Muscle of back (tissue), 11 donors: ENCODE measurements around the gene FANCC. TPM values are rescaled to one million over a fixed set of nuclear protein-coding genes. Genes with fewer than 3 reads are reported as not detected.
"Not testable (repeated sequence)": the region's sequence is repeated elsewhere in the genome, so short reads cannot be mapped to it uniquely, and the experiment has no call there.

ENCODE experiments used
- DNase-seq, 3 donors: peaks; one replicate each; pipeline versions ENCODE4 v3.0.0 to v3.0.0-alpha.2; 2013
- polyA plus RNA-seq, 10 donors: library from polyadenylated mRNA; unstranded; fragments of 120-200 nt; gene quantifications; one replicate each; pipeline ENCODE4 v1.2.1, GENCODE V29; 2013; ENCODE audit not compliant: insufficient read length in 10 of 10

Gene FANCC
- polyA plus RNA-seq, 10 donors: 10.6 to 18.9 (median 15.4) TPM

DNA sequence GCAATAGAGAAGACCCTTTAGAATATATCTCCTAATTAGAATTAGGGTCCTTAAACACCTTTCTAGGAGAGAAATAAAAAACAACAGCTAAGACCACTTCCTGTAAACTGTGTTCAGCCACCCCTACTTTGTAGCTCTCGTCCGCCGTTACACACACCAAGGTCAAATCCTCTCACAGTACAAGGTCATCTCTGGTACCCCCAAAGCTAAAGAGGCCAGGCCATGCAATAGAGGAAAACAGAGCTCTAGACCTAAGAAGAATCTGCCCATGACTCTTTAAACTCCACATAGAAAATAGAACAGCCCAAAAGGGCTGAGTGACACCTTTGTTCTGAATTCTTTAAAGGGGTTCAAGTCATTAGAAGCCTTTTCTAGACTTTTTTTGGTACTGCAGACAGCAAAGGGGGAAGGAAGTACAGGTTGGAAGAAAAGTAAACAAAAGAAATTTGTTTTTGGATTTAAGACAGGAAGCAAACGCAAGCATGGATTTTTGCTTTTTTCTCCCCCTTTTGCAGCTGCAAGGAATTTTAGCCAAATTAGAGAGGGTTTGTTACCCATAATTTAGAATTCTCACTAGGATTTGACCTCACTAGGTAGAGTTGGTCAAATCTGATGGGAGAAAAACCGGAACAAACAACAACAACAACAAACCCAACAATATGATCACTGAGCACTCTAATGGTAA is 13.4 kb upstream of the FANCC start:
- DNase-seq: no peak

DNA sequence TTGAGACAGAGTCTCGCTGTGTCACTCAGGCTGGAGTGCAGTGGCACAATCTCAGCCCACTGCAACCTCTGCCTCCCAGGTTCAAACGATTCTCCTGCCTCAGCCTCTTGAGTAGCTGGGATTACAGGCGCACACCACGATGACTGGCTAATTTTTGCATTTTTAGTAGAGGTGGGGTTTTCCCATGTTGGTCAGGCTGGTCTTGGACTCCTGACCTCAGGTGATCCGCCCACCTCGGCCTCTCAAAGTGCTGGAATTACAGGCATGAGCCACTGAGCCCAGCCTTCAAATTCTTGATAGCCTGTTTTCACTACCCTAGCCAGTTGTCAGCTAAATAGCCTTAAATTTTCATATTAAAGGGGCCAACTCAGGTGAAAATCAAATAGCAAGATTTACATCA is 11.6 kb upstream of the FANCC start:
- DNase-seq: not testable (repeated sequence)

DNA sequence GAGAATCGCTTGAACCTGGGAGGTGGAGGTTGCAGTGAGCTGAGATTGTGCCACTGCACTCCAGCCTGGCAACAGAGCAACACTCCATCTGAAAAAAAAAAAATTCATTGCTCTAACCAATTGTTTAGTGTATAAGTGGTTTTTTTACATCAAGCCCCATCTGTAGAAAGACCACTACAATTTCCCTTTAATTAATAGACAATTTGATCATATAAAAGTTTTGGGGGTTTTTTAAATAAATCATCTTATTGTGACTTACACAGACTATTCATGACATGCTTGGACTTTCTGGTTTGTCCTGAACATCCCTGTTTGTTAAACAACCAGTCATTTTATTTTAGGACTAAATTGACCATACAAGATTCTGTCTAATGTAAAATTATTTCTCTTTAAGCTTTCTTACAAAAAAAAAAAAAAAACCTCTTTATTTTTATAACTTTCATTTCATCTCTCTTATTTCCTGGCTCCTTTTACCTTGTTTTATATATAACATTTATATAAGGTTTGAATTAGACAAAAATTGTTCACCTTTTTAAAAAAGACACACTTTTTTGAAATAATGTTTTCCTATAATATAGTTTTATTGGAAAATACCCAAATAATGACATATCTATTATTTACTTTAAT is 9.8 kb upstream of the FANCC start:
- DNase-seq: no peak

DNA sequence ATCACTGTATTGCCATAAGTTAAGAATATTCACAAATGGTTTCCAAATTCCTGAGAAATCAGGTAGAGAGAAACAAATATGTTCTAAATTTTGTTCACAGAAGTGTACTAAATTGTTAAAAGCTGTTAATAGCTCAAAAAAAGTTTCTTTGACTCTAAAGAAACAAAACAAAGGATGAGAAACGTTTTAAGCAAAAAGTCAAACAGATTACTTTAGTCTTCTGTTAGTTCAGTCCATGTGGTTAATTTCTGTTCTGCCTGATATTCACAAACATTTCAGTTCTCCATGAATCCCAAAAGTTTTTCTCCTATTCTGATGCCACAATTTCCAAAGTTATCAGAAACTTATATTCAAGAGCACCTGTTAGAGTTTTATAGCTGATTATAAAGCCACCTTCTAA is 7.7 kb upstream of the FANCC start:
- DNase-seq: no peak

DNA sequence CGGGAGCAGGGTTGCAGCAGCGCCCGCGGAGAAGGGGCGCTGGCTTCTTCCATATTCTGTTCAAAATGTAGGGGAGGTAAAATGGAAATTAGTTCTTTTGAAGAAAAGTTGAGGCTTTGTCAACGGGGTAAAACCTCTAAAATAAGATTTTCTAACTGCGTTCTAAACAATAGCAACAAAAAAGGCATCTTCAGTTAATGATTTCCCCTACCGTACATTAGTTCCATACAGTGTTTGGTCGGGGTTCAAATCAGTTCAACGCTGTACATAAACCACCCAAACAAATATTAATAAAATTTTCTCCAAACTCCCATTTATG is 343 bp upstream of the FANCC start:
- no peak for DNase-seq

DNA sequence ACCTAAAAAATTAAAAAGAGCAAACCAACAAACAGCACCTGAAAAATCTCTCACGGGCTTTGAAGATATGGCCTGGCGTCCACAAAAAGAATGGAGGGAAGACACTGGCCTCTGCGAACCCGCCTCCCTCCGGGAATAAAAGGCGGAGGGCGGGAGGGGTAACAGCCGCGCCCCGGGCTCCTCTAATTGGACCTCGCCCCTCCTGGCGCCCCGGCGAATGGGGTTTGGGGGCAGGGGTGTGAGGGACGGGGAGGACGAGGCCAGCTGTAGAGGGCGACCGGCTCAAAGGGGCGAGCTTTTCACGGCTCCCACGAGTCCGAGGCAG is 753 bp downstream of the FANCC start:
- DNase-seq: peak; percentile 54 to 85 (median 69)

DNA sequence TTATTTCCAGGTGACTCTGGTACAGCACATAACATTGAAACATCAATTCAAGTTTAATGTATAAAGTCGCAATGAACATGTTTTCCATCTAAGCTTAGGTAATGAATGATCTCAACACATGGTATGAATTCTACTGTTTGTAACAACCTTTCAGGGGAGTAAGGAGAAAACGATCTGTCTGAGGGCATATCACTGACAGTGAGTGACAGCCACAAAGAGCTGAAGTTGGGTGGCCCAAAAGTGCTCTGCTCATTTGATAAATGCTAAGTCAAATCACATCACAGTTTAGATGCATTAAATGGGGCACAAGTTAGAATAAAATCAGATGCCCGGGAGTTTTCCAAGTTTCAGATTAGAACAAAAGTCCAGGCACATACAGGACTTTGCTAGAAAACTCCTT is 1.2 kb downstream of the FANCC start:
- DNase-seq: no peak

DNA sequence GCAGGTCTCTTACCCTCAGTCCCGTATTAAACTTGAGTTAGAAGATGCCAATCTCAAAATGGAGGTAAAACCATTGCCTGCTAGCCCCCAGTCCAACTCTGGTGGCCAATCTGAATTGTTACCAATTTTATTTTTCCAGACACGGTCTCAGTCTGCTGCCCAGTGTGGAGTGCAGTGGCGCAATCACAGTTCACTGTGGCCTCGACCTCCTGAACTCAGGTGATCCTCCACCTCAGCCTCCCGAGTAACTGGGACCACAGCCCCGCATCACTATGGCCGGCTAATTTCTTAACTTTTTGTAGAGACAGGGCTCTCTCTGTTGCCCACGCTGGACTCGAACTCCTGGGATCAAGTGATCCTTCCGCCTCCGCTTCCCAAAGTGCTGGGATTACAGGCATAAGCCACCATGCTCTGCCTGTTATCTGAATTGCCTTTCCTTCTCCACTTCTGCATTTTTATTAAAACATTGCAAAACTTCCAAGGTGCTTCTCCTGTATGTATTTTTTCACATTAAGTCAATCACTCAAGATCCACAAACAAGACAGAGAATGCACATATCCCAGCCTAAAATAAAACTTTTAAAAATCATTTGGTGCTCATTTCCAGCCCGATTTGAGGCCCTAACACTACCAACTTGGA is 2.3 kb downstream of the FANCC start:
- no peak for DNase-seq

DNA sequence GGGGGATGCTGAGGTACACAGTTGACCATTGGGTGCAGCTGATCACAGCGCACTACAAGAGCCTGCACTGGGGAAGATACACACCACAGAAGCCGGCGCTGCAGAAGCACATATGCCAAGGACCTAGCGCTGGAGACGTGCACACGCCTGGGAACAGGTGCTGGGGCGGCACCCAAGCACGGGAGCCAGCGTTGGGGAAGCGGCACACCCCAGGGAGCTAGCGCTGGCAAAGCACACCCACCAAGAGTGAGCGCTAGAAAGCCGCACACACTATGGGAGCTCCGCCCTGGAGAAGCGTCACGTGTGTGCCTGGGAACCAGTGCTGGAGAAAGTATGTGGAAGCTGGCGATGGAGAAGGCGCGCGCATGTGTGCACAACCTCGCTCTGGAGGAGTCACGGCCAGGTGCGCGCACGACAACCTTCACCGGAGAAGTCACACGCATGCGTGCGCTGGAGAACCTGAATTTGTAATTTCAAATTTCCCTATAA is 4.5 kb downstream of the FANCC start:
- DNase-seq: peak; percentile 31 to 73 (median 40)

DNA sequence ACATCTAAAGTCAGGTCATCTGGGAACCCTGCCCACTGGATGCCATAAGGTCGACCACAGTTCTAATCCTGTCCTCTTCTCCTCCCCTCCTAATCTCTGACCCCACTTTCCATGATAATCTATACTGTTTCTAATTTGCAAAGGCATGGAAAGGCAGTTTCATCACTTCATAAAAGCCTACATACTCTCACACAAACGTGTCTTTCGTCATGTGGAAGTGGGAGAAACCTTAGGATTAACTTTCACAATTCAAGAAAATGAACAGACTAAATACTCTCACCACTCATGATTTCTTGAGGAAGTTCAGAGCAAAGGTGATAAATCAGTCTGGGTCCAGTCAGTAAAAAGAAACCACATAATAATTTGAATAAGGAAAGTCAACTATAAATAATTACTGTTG is 5.5 kb downstream of the FANCC start:
- no peak for DNase-seq

DNA sequence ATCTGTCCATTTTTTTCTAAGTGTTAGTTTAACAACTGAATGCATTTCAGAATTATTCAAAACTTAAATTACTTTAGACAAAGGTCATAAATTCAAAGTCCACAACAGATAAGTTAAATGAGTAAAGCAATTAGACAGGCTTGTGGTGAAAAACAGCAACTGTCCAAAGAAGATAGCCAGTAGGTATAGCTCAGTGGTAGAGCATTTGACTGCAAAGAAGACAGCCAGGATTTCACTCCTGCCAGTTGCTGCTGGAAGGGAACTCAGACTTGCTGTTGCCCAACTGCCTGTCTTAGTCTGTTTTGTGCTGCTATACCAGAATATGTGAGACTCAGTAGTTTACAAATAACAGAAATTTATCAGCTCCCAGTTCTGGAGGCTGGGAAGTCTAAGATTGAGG is 10.0 kb downstream of the FANCC start:
- no peak for DNase-seq

DNA sequence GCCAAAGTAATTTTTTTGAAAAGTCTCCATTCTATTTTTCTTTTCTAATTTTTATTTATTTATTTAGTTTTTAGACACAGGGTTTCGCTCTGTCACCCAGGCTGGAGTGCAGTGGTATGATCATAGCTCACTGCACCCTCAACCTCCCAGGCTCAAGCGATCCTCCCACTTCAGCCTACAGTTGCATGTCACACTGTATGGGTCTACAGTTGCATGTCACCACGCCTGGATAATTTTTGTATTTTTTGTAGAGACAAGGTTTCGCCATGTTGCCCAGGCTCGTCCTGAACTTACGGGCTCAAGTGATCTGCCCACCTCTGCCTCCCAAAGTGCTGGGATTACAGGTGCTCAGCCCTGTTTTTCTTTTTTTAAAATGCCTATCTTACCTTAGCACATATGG is 10.7 kb downstream of the FANCC start:
- no peak for DNase-seq

DNA sequence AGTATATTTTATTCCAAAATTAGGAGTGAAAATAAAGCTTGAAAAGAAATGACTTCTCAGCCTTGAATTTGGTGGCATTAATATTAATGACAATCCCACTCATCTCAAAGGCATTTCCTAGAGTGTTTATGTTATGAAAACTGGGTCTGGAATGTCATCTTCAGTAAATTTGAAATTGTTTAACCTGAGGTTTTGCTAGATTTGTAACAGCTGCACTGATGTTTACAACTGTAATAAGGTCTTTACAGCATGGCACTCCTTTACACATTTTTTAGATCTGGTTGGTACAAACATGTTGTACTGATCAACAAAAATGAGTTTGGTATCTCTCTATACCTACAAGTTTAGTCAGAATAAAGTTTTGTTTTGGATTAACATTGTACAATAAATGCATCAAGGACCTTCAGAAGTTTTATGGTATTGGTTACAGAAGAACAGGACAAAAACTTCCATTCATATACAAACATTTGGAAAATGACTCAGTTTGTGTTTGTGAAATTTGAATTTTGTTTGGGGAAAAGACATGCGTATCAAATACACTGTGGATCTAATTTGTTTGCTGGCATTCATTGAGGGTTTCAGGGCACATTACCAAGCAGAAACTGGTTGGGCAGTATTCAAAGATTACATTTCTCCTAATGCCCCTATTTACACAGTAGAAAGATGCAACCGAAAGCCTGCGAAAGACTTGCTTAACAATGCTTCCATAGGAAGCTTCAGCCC is 11.6 kb downstream of the FANCC start:
- no peak for DNase-seq

DNA sequence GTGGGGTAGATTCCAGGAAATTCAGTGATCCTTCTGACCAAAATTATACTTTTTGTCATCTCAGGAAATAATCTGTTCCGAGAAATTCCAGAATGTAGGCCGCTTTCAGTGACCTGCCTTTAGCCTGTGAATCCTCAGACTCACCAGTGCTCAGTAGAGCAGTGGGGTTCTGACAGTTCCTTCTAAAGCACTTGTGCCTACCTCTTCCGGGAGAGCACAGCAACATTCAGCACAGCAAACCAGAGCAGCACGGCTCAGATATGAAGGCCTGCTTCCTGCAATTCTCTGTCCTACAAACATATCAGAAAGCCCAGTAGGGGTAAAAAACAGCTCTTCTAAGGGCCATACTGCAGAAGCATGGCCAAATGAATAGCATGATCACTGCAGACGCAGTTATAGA is 15.0 kb downstream of the FANCC start:
- DNase-seq: no peak

DNA sequence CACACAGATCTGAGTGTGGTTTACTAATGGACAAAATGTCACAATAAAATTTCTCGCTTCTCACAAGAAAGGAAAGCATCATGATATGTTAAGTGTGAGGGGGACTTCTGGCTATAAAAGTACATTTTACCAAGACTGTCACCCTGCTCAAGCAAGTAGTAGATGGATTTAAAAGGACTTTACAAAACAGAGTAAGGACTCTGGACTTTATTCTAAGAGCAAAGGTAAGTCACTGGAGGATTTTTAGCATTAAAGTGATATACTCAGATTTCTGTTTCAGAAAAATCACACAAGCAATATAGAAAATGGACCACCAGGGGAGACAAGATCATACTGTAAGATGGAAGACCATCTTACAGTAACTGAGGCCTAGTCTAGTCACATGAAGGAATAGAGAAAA is 19.7 kb downstream of the FANCC start:
- no peak for DNase-seq

DNA sequence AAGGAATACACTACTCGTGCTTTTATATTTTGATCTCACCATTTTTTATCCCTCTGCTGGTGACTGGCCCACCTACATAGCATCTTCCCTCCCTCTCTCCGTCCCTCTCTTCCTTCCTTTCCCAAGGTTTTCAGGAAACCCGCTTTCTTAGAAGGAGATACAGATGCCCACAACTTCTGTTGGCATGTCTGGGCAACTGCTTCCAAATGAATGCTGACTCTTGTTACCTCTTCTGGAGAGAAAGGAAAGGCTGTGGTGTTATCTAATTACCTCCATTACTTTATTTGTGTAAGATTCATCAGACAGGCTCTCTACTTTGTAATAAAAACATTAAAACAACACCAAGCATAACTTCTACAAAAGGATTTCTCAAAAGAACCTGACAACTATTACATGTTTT is 20.2 kb downstream of the FANCC start:
- no peak for DNase-seq

DNA sequence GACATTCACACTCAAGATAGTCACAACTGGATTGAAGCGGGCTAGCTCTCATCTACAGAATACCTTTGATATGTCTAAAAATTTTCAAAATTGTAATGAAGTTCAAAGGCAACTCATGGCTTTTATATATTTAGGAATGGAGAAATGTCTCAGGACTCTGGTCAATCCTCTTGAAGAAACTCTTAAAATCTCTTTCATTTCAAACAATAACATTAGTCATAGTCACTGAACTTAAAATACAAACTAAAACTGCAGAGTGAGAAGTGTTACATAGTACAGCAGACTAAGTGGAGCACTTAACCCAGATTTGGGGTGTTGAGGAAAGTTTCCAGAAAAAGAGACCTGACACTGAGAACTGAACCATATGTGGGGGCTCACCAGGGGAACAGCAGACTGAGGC is 20.7 kb downstream of the FANCC start:
- no peak for DNase-seq

DNA sequence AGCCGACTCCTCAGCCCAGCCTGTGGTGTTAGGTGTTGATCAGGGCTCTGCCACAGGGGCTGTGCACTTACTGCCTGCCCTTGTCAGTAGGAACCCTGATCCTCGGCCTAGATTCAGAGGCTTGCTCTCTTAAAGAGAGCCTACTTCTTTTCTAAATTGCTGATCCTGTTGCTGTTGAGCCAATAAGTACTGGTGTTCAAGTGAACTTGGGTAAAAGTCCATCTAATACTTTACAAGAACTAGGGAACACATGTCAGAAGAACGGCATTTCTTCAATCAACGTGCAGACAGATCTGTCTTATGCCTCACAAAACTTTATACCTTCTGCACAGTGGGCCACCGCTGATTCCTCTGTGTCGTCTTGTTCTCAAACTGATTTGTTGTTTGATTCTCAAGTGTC is 24.2 kb downstream of the FANCC start:
- DNase-seq: not testable (repeated sequence)

DNA sequence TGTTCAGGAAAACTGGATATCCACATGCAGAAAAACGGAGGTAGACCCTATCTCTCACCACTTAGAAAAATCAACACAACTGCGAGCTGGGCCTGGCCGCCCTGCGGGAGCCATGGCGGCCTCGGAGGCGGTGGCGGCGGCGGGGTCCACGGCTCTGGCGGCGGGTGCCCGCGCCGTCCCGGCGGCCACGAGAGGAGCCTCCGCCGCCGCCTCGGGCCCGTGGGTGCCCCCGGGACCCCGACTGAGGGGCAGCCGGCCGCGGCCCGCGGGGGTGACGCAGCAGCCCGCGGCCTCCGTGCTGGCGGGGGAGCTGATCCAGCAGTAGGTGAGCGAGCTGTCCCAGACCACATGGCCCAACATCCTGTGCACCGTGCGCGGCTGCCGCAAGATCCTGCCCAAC is 25.3 kb downstream of the FANCC start:
- DNase-seq: no peak

DNA sequence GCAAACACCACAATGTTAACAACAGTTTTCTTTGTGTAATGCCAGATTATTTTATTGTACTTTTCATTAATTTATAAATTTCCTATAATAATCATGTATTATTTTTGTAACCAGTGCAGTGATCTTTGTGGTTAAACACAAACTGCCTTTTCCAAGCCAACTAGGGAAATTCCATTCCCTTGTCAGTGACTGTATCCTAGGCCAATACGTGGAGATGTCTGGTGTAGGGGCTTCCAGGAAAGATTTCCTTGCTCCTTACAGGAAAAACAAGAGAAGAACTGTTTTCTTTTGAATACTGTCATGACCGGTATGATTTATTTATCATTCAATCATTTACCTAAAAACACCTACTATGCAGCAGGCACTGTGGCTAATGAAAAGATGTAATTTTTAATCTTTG is 31.4 kb downstream of the FANCC start:
- peak in 1 of 3 donors; percentile 5 for DNase-seq

DNA sequence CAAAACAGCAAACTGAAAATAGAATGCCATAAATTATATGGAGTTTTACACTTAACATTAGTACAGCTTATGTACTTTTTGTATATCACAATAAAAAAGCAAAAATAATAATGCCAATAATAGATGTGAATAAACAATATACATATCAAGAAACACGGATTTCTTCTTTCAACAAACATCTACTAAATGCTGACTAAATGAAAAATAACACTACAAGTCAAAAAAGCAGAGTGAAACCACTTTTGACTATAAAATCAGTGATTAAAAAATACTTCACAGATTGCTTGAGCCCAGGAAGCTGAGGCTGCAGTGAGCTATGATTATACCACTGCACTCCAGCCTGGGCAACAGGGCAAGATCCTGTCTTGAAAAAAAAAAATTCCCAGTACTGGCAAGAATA is 32.2 kb downstream of the FANCC start:
- no peak for DNase-seq

DNA sequence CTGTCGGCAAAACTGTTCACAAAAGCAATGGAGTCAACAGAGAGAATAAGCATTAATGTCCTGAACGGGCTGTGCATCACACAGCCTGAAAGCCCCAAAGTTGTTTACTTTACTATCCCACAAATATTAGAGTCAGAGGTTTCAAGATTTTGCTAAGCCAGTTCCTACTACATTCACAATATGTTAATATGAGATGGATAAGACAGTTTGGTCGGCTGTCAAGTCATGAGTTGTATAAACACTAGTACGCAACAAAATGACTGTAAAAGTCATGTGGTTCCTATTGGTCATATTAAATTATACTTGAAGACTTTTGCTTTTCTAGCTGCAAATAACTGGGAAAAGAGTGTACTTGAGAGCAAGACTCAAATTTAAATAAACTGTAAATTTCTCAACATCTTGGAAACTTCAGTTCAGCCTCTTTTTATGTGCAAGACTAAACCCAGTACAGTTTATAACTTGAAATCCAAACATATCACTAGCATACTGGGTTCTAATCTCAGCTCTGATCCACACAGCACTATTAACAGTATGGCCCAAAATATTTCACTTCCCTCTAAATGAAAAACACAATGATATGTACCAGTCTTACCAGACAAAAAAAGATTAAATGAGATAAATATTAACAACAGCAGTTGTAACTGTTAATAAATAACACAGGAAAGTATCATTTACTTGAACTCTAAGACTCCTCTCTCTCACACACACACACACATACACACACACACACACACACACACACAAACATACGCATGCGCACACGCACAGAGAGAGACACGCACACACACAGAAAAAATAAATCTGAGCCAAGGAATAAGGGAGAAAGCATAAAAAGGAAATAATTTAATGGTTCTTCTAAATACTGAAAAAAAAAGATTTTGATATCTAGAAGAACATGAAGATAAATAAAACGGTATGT is 33.1 kb downstream of the FANCC start:
- DNase-seq: no peak
